Measurements from ENCODE around the gene ALPG.

DNA sequence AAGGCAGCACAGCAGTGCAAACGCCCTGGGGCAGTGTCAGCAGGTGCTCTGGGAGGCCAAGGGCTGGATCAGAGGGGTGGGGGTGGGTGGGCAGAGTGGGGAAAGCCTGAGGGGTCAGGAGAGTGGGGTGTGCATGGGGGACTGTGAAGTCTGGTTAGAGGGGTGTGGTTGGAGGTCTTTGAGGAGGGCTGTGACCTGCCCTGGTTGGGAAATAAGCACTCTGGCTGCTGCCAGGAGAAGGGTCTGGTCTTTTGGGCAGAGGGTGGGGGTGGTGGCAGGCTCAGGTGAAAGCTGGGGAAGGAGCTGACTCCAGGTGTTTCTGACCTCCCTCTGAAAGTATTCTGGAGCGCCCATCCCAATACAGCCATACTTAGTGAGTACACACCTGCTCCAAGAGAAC, 53.5 kb downstream of the ALPG start:
- TF ChIP-seq EZH2 (IDR thresholded peaks at IDR 0.05; ENCODE audit: borderline replicate concordance, control insufficient read depth, low read depth, low read length): no peak
- TF ChIP-seq, protein P1, sequence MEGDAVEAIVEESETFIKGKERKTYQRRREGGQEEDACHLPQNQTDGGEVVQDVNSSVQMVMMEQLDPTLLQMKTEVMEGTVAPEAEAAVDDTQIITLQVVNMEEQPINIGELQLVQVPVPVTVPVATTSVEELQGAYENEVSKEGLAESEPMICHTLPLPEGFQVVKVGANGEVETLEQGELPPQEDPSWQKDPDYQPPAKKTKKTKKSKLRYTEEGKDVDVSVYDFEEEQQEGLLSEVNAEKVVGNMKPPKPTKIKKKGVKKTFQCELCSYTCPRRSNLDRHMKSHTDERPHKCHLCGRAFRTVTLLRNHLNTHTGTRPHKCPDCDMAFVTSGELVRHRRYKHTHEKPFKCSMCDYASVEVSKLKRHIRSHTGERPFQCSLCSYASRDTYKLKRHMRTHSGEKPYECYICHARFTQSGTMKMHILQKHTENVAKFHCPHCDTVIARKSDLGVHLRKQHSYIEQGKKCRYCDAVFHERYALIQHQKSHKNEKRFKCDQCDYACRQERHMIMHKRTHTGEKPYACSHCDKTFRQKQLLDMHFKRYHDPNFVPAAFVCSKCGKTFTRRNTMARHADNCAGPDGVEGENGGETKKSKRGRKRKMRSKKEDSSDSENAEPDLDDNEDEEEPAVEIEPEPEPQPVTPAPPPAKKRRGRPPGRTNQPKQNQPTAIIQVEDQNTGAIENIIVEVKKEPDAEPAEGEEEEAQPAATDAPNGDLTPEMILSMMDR (IDR thresholded peaks at IDR 0.05 in 2 of 3, conservative IDR thresholded peaks at IDR 0.05 in 1 of 3; ENCODE audit: control insufficient read depth in 2 of 3, extremely low read depth in 1 of 3, insufficient read depth in 1 of 3, low read depth in 3 of 3, low read length in 3 of 3): no peak
- TF ChIP-seq ZNF274 (IDR thresholded peaks at IDR 0.05; ENCODE audit: insufficient read depth, insufficient read length): no peak
- TF ChIP-seq, protein P2, sequence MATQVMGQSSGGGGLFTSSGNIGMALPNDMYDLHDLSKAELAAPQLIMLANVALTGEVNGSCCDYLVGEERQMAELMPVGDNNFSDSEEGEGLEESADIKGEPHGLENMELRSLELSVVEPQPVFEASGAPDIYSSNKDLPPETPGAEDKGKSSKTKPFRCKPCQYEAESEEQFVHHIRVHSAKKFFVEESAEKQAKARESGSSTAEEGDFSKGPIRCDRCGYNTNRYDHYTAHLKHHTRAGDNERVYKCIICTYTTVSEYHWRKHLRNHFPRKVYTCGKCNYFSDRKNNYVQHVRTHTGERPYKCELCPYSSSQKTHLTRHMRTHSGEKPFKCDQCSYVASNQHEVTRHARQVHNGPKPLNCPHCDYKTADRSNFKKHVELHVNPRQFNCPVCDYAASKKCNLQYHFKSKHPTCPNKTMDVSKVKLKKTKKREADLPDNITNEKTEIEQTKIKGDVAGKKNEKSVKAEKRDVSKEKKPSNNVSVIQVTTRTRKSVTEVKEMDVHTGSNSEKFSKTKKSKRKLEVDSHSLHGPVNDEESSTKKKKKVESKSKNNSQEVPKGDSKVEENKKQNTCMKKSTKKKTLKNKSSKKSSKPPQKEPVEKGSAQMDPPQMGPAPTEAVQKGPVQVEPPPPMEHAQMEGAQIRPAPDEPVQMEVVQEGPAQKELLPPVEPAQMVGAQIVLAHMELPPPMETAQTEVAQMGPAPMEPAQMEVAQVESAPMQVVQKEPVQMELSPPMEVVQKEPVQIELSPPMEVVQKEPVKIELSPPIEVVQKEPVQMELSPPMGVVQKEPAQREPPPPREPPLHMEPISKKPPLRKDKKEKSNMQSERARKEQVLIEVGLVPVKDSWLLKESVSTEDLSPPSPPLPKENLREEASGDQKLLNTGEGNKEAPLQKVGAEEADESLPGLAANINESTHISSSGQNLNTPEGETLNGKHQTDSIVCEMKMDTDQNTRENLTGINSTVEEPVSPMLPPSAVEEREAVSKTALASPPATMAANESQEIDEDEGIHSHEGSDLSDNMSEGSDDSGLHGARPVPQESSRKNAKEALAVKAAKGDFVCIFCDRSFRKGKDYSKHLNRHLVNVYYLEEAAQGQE (IDR thresholded peaks at IDR 0.05; ENCODE audit: low read depth, low read length): no peak

Measured in GM12878 (cell line).